Measurements from ENCODE around the gene NFE2L2. TPM values are rescaled to one million over a fixed set of nuclear protein-coding genes. Genes with fewer than 3 reads are reported as not detected.

NFE2L2 gene
- total RNA-seq, 1 experiment from 2014 or later = 26.3 TPM

DNA sequence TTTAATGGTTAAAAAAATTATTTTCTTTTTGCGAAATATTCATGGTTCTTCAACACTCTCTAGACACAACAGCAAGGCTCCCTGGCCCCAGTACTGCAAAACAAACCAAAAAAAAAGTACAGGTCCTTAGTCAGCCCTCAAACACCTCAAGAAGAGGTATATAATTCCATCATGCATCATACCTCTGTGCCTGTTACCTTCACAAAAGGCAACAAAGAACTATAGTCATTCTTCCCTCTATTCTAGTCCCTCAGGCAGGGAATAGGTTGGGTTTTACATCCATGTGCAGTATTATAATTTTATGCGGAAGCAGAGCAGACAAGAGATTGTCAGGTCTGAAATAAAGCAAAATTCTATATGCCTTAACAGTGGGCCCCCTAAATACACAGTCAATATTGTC, 8.5 kb downstream of the NFE2L2 start (continued):
- TF ChIP-seq, protein P1, sequence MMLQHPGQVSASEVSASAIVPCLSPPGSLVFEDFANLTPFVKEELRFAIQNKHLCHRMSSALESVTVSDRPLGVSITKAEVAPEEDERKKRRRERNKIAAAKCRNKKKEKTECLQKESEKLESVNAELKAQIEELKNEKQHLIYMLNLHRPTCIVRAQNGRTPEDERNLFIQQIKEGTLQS (CRISPR knock-in tag; conservative IDR thresholded peaks at IDR 0.05) = no peak

GRCh38 chr2:177255227-177255601, 9.3 kb downstream of the NFE2L2 start:
- DNase-seq (ENCODE audit: low spot score) (no peak), ATAC-seq (no peak)
- H3K9me3 Mint-ChIP-seq = peaks cover 14% of the 10 kb centered on the region
- H3K27me3 Mint-ChIP-seq (ENCODE audit: low read depth) = no peaks in the 10 kb centered on the region
- H3K36me3 Mint-ChIP-seq = peaks cover 18% of the 10 kb centered on the region
- H3K4me3 Mint-ChIP-seq = no peak overlapping the region
- H3K27ac Mint-ChIP-seq = peak overlapping the region; percentile 86
- peaks cover 53% of the 10 kb centered on the region for H3K4me1 Mint-ChIP-seq
- TF ChIP-seq, protein P2, sequence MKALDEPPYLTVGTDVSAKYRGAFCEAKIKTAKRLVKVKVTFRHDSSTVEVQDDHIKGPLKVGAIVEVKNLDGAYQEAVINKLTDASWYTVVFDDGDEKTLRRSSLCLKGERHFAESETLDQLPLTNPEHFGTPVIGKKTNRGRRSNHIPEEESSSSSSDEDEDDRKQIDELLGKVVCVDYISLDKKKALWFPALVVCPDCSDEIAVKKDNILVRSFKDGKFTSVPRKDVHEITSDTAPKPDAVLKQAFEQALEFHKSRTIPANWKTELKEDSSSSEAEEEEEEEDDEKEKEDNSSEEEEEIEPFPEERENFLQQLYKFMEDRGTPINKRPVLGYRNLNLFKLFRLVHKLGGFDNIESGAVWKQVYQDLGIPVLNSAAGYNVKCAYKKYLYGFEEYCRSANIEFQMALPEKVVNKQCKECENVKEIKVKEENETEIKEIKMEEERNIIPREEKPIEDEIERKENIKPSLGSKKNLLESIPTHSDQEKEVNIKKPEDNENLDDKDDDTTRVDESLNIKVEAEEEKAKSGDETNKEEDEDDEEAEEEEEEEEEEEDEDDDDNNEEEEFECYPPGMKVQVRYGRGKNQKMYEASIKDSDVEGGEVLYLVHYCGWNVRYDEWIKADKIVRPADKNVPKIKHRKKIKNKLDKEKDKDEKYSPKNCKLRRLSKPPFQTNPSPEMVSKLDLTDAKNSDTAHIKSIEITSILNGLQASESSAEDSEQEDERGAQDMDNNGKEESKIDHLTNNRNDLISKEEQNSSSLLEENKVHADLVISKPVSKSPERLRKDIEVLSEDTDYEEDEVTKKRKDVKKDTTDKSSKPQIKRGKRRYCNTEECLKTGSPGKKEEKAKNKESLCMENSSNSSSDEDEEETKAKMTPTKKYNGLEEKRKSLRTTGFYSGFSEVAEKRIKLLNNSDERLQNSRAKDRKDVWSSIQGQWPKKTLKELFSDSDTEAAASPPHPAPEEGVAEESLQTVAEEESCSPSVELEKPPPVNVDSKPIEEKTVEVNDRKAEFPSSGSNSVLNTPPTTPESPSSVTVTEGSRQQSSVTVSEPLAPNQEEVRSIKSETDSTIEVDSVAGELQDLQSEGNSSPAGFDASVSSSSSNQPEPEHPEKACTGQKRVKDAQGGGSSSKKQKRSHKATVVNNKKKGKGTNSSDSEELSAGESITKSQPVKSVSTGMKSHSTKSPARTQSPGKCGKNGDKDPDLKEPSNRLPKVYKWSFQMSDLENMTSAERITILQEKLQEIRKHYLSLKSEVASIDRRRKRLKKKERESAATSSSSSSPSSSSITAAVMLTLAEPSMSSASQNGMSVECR (CRISPR knock-in tag; IDR thresholded peaks at IDR 0.05; ENCODE audit: borderline replicate concordance) = no peak
- no peak for TF ChIP-seq MLX (CRISPR knock-in tag; IDR thresholded peaks at IDR 0.05)
- no peak for TF ChIP-seq IRF2 (CRISPR knock-in tag; IDR thresholded peaks at IDR 0.05; ENCODE audit: borderline replicate concordance, low read depth)
- TF ChIP-seq, protein P1 (CRISPR knock-in tag; conservative IDR thresholded peaks at IDR 0.05) = no peak
- no peak for TF ChIP-seq USF1 (CRISPR knock-in tag; IDR thresholded peaks at IDR 0.05)
- no peak for TF ChIP-seq KAT7 (CRISPR knock-in tag; IDR thresholded peaks at IDR 0.05; ENCODE audit: borderline replicate concordance)
- no peak for TF ChIP-seq GTF2I (CRISPR knock-in tag; conservative IDR thresholded peaks at IDR 0.05)
- no peak for TF ChIP-seq TEAD4 (CRISPR knock-in tag; IDR thresholded peaks at IDR 0.05)
- TF ChIP-seq JUN (CRISPR knock-in tag; IDR thresholded peaks at IDR 0.05) = no peak
- TF ChIP-seq MXD4 (CRISPR knock-in tag; IDR thresholded peaks at IDR 0.05; ENCODE audit: borderline replicate concordance) = no peak
- TF ChIP-seq GRHL2 (CRISPR knock-in tag; IDR thresholded peaks at IDR 0.05; ENCODE audit: insufficient replicate concordance, severe bottlenecking) = no peak
- no peak for TF ChIP-seq ESRRA (CRISPR knock-in tag; IDR thresholded peaks at IDR 0.05; ENCODE audit: borderline replicate concordance)
- no peak for TF ChIP-seq ETV6 (CRISPR knock-in tag; IDR thresholded peaks at IDR 0.05)
- no peak for TF ChIP-seq ATF2 (CRISPR knock-in tag; IDR thresholded peaks at IDR 0.05; ENCODE audit: borderline replicate concordance, low read depth)
- no peak for TF ChIP-seq RELA (CRISPR knock-in tag; IDR thresholded peaks at IDR 0.05; ENCODE audit: borderline replicate concordance)
- no peak for TF ChIP-seq MYBL2 (CRISPR knock-in tag; IDR thresholded peaks at IDR 0.05)
- TF ChIP-seq NR1H2 (CRISPR knock-in tag; IDR thresholded peaks at IDR 0.05) = no peak
- TF ChIP-seq ZNF671 (CRISPR knock-in tag; IDR thresholded peaks at IDR 0.05) = no peak
- no peak for TF ChIP-seq FOXP1 (CRISPR knock-in tag; IDR thresholded peaks at IDR 0.05; ENCODE audit: borderline replicate concordance)
- no peak for TF ChIP-seq ATF1 (CRISPR knock-in tag; IDR thresholded peaks at IDR 0.05)
- CTCF ChIA-PET = interaction anchor here (0.6 to 2.7 kb wide), 23 partner anchors 9 to 508 kb away, joined by 3 to 25 read pairs (median 4); partner anchors contain the start of gene NFE2L2
- POLR2A ChIA-PET = interaction anchor here (0.9 to 1.6 kb wide), 2 partner anchors 9 to 17 kb away, joined by 3 to 6 read pairs; partner anchors contain the start of gene NFE2L2
